HG02885 (cell line): Measurements from ENCODE around the gene TNNT3.
"Not testable (repeated sequence)": the region's sequence is repeated elsewhere in the genome, so short reads cannot be mapped to it uniquely, and the experiment has no call there.

Source experiments
- ATAC-seq: cut with Tn5 transposase; IDR thresholded peaks from one replicate; pipeline ENCODE4 v1.9.1; 2021; ENCODE audit warnings: mild to moderate bottlenecking; ENCODE audit not compliant: unreplicated experiment, poor library complexity

The TNNT3 gene

GRCh38 chr11:1931341-1932104 lies 12.0 kb downstream of the TNNT3 start:
- no peak for ATAC-seq

- ATAC-seq, result no peak
Measured at GRCh38 chr11:1932105-1932480, 12.6 kb downstream of the TNNT3 start.

- ATAC-seq, result no peak
Measured at GRCh38 chr11:1932681-1933080, 13.2 kb downstream of the TNNT3 start.

- ATAC-seq, result no peak
Measured at GRCh38 chr11:1933416-1934334, 14.2 kb downstream of the TNNT3 start.

- ATAC-seq, result no peak
Measured at GRCh38 chr11:1934335-1935155, 15.0 kb downstream of the TNNT3 start.

- no peak for ATAC-seq
Measured at GRCh38 chr11:1935156-1936071, 15.9 kb downstream of the TNNT3 start.

- no peak for ATAC-seq
Measured at GRCh38 chr11:1936072-1936780, 16.7 kb downstream of the TNNT3 start.

- ATAC-seq, result no peak
Measured at GRCh38 chr11:1936781-1937615, 17.5 kb downstream of the TNNT3 start.

GRCh38 chr11:1937616-1938342 lies 18.3 kb downstream of the TNNT3 start:
- no peak for ATAC-seq

GRCh38 chr11:1938343-1939005 lies 19.0 kb downstream of the TNNT3 start:
- ATAC-seq, result no peak

GRCh38 chr11:1939006-1939625 lies 19.6 kb downstream of the TNNT3 start:
- no peak for ATAC-seq

- not testable (repeated sequence) for ATAC-seq
Measured at GRCh38 chr11:1939788-1940187, 20.3 kb downstream of the TNNT3 start.

GRCh38 chr11:1942558-1943260 lies 23.2 kb downstream of the TNNT3 start:
- ATAC-seq, result no peak

GRCh38 chr11:1943576-1943975 lies 24.1 kb downstream of the TNNT3 start:
- ATAC-seq, result no peak

GRCh38 chr11:1943977-1944376 lies 24.5 kb downstream of the TNNT3 start:
- no peak for ATAC-seq
